Measurements from ENCODE around the gene RGSL1.

RGSL1 gene

DNA sequence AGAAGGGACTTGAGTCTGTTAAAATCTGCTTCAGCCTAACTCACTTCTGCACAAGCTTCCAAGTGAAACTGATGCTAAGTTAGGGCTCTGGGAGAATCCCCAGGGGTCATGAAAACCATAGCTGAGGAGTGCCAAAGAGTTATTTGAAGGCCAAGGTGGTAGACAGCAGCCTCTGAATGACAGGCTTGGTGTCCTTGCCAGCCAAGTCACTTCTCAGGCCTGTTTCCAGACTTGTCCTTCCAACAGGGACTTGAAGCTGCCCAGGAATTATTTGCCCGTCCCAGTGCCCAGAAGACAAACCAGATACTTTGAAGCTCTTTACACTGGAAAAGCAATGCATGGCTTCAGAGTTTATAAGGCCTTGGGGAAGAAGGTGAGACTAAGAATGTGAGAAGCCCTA is 105.5 kb downstream of the RGSL1 start:
- TF ChIP-seq, protein P1, sequence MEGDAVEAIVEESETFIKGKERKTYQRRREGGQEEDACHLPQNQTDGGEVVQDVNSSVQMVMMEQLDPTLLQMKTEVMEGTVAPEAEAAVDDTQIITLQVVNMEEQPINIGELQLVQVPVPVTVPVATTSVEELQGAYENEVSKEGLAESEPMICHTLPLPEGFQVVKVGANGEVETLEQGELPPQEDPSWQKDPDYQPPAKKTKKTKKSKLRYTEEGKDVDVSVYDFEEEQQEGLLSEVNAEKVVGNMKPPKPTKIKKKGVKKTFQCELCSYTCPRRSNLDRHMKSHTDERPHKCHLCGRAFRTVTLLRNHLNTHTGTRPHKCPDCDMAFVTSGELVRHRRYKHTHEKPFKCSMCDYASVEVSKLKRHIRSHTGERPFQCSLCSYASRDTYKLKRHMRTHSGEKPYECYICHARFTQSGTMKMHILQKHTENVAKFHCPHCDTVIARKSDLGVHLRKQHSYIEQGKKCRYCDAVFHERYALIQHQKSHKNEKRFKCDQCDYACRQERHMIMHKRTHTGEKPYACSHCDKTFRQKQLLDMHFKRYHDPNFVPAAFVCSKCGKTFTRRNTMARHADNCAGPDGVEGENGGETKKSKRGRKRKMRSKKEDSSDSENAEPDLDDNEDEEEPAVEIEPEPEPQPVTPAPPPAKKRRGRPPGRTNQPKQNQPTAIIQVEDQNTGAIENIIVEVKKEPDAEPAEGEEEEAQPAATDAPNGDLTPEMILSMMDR (IDR thresholded peaks at IDR 0.05; ENCODE audit: low read depth, low read length) = no peak
- DNase-seq (ENCODE audit: low read depth in 2 of 2) = no peak
- H3K4me3 ChIP-seq (replicated peaks in 1 of 2; ENCODE audit: low read depth in 2 of 2, low read length in 2 of 2) = no peak overlapping the region

DNA sequence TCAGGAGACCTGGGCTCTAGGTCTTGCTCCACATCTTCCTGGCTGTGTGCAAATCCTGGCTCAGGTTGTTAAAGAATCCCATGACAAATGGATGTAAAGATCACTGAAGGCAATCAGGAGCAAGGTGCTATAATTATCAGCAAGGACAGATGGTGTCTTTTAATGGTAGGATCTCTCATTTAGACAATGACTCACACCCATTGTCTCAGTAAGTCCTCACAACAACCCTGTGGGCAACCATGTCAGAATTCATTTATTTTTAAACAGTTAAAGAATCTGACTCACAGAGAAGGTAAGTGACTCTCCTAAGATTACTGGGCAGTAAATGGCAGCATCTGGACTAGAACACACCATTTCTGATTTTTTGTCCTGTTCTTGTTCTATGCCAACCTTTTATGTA is 106.3 kb downstream of the RGSL1 start:
- no peak overlapping the region for H3K4me3 ChIP-seq (replicated peaks in 1 of 2; ENCODE audit: low read depth in 2 of 2, low read length in 2 of 2)
- no peak for DNase-seq (ENCODE audit: low read depth in 2 of 2)
- TF ChIP-seq, protein P1 (IDR thresholded peaks at IDR 0.05; ENCODE audit: low read depth, low read length) = no peak

DNA sequence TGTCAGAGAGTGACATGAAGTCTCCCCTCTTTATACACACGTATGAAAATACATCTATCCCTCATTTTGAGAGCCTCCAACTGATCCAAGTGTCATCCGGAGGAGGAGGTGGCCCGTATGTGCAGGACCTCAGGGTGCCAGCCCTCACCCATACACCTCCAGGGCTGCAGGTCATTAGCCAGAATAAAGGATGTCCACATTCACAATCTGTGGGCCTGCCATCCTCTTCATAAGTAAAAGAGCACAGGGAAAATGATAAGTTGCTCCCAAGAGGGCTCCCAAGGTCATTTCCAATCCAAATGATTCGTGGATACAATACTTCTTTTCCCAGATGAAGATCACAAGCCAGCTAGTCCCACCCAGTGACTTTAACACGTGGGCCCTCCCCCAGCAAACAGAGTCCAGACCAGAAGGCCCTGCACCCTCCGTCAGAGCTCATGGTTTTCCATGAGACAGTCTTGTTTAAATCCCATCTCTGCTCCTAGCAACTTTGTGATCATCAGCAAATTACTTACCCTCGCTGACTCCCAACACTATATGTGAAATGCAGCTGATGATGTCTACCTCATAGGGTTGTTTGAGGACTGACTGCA is 110.5 kb downstream of the RGSL1 start:
- TF ChIP-seq, protein P1 (IDR thresholded peaks at IDR 0.05; ENCODE audit: low read depth, low read length) = no peak
- H3K4me3 ChIP-seq (replicated peaks in 1 of 2; ENCODE audit: low read depth in 2 of 2, low read length in 2 of 2) = no peak overlapping the region
- DNase-seq (ENCODE audit: low read depth in 2 of 2) = no peak

DNA sequence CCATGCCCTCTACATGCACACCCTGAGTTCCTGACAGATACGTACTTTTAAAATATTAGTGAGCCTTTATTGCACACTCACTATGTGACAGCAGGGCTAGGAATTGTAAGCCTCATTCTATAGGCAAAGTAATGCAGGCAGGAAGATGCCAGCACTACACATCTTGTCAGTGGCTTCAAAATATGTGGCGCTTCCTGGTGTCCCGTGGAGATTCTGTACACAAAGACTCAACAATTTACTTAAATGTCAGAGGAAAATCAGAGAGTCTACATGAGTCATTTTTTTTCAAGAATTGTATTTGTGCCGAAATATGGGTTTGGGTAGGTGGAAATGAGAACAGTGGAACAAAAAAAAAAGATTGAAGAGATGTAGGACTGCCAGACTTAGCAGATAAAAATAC is 111.5 kb downstream of the RGSL1 start:
- H3K4me3 ChIP-seq (replicated peaks in 1 of 2; ENCODE audit: low read depth in 2 of 2, low read length in 2 of 2) = no peak overlapping the region
- DNase-seq (ENCODE audit: low read depth in 2 of 2) = no peak
- TF ChIP-seq, protein P1 (IDR thresholded peaks at IDR 0.05; ENCODE audit: low read depth, low read length) = no peak

DNA sequence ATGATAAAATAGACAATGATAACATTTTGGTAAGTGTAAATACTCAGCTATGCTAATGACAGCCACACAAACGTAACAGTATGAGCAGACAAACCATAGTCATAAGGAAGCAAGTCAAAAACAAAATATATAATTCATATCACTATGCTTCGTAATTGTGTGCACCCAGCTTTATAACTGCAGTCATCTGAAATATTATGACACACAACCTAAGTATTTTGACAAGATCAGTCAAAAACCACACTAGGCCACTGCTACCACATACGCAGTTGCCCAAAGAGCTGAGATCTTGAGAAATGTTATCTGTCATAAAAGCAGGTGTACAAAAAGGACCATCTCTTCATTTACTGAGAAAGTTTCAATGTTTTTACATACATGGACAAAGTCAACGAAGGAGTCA is 113.1 kb downstream of the RGSL1 start:
- H3K4me3 ChIP-seq (replicated peaks in 1 of 2; ENCODE audit: low read depth in 2 of 2, low read length in 2 of 2) = no peak overlapping the region
- TF ChIP-seq, protein P1 (IDR thresholded peaks at IDR 0.05; ENCODE audit: low read depth, low read length) = no peak
- DNase-seq (ENCODE audit: low read depth in 2 of 2) = peak in 1 of 2 donors; percentile 6

DNA sequence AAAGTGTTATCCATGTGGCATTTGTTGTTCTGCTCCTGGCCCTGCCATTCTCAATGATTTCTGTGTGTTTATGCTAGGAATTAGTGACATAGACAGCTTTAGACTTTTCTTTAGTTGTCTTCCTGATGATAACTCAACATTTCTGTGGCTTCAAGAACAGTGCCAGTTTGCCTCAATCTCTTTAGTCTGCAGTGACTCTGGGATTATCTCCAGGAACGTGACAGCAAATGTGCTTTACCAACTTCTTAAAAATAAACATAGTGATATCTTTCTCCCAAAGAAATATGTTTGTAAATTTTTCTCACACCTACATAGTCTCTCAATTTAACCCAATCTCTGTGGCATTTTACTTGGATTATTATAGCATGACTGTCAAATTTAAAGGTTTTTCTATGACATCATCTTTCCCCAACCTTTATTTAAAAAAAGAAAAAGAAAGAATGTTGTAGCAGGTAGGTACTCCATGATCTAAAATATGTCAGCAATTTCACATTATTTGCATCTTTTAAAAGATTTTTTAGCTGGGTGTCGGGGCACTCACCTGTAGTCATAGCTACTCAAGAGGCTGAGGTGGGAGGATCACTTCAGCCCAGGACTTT is 114.6 kb downstream of the RGSL1 start:
- TF ChIP-seq, protein P1 (IDR thresholded peaks at IDR 0.05; ENCODE audit: low read depth, low read length) = no peak
- no peak for DNase-seq (ENCODE audit: low read depth in 2 of 2)
- no peak overlapping the region for H3K4me3 ChIP-seq (replicated peaks in 1 of 2; ENCODE audit: low read depth in 2 of 2, low read length in 2 of 2)

DNA sequence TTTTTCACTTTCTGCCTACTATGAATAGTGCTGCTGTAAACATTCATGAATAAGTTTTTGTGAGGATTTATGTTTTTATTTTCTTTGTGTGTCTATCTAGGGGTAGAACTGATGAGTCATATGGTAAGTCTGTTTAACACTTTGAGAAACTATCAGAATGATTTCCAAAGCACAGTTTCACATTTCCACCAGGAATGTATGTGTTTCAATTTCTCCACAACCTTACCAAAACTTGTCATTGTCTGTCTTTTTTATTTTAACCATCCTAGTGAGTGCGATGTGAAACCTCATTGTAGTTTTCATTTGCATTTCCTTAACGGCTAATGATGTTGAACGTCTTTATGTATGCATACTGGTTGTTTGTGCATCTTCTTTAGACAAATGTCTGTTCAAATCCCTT is 115.6 kb downstream of the RGSL1 start:
- no peak overlapping the region for H3K4me3 ChIP-seq (replicated peaks in 1 of 2; ENCODE audit: low read depth in 2 of 2, low read length in 2 of 2)
- TF ChIP-seq, protein P1 (IDR thresholded peaks at IDR 0.05; ENCODE audit: low read depth, low read length) = no peak
- DNase-seq (ENCODE audit: low read depth in 2 of 2) = no peak
